HEK293 (cell line): ENCODE data around the gene TLE3.

Experiments used
- ATF2 ChIP-seq: fragments of 450-650 bp; formaldehyde crosslinking; IDR thresholded peaks from 2 replicates; pipeline ENCODE4 v1.5.1; 2016; ENCODE audit warnings: missing biosample characterization, missing genetic modification characterization, low read depth
- BCL11B ChIP-seq: fragments of 450-650 bp; formaldehyde crosslinking; IDR thresholded peaks from 2 replicates; pipeline ENCODE4 v1.5.1; 2016; ENCODE audit warnings: low read depth, missing biosample characterization, missing genetic modification characterization
- HOXA7 ChIP-seq: sonication (generic); formaldehyde crosslinking; IDR thresholded peaks from 2 replicates; pipeline ENCODE4 v1.8.1; 2022; ENCODE audit warnings: missing genetic modification reagents, borderline replicate concordance
- KLF8 ChIP-seq: fragments of 450-650 bp; formaldehyde crosslinking; IDR thresholded peaks from 2 replicates; pipeline ENCODE4 v1.5.1; 2016; ENCODE audit warnings: missing biosample characterization, missing genetic modification characterization
- OVOL3 ChIP-seq: fragments of 450-650 bp; formaldehyde crosslinking; IDR thresholded peaks from 2 replicates; pipeline ENCODE4 v1.5.1; 2016; ENCODE audit warnings: missing biosample characterization, missing genetic modification characterization
- ZIC2 ChIP-seq: fragments of 450-650 bp; formaldehyde crosslinking; IDR thresholded peaks from 2 replicates; pipeline ENCODE4 v1.5.1; 2016; ENCODE audit warnings: missing biosample characterization, missing genetic modification characterization
- ZNF223 ChIP-seq: fragments of 450-650 bp; formaldehyde crosslinking; IDR thresholded peaks from 2 replicates; pipeline ENCODE4 v1.5.1; 2016; ENCODE audit warnings: missing biosample characterization, missing genetic modification characterization
- ZNF350 ChIP-seq: fragments of 450-650 bp; formaldehyde crosslinking; IDR thresholded peaks from 2 replicates; pipeline ENCODE4 v1.5.0; 2017; ENCODE audit warnings: missing biosample characterization, mild to moderate bottlenecking, missing genetic modification characterization
- ZNF416 ChIP-seq: fragments of 450-650 bp; formaldehyde crosslinking; IDR thresholded peaks from 2 replicates; pipeline ENCODE4 v1.5.1; 2016; ENCODE audit warnings: missing biosample characterization, missing genetic modification characterization
- ZNF433 ChIP-seq: fragments of 450-650 bp; formaldehyde crosslinking; IDR thresholded peaks from 2 replicates; pipeline ENCODE4 v1.5.1; 2016; ENCODE audit warnings: missing biosample characterization, missing genetic modification characterization, low read depth
- ZNF518A ChIP-seq: fragments of 450-650 bp; formaldehyde crosslinking; conservative IDR thresholded peaks from 2 replicates; pipeline ENCODE4 v1.5.1; 2016; ENCODE audit warnings: low read depth, missing biosample characterization, missing genetic modification characterization
- ZNF560 ChIP-seq: fragments of 450-650 bp; formaldehyde crosslinking; IDR thresholded peaks from 2 replicates; pipeline ENCODE4 v1.5.1; 2017; ENCODE audit warnings: missing biosample characterization, missing genetic modification characterization, borderline replicate concordance
- ZNF596 ChIP-seq: fragments of 450-650 bp; IDR thresholded peaks from 2 replicates; pipeline ENCODE4 v1.5.0; 2018; ENCODE audit warnings: missing biosample characterization, mild to moderate bottlenecking, missing genetic modification characterization, moderate library complexity
- ZNF621 ChIP-seq: fragments of 450-650 bp; formaldehyde crosslinking; IDR thresholded peaks from 2 replicates; pipeline ENCODE4 v1.5.1; 2017; ENCODE audit warnings: missing biosample characterization, missing genetic modification characterization
- ZNF701 ChIP-seq: fragments of 450-650 bp; formaldehyde crosslinking; IDR thresholded peaks from 2 replicates; pipeline ENCODE4 v1.5.1; 2016; ENCODE audit warnings: missing biosample characterization, missing genetic modification characterization
- ZNF768 ChIP-seq: fragments of 450-650 bp; formaldehyde crosslinking; IDR thresholded peaks from 2 replicates; pipeline ENCODE4 v1.5.1; 2018; ENCODE audit warnings: missing biosample characterization, mild to moderate bottlenecking, missing genetic modification characterization
- ZSCAN4 ChIP-seq: fragments of 450-650 bp; formaldehyde crosslinking; IDR thresholded peaks from 2 replicates; pipeline ENCODE4 v1.5.1; 2017; ENCODE audit warnings: missing biosample characterization, missing genetic modification characterization
- TF ChIP-seq, protein P1 (sequence below): fragments of 450-650 bp; formaldehyde crosslinking; IDR thresholded peaks from 2 replicates; pipeline ENCODE4 v1.5.0; 2017; ENCODE audit warnings: missing biosample characterization, missing genetic modification characterization, borderline replicate concordance
- TF ChIP-seq, protein P2 (sequence below): fragments of 450-650 bp; formaldehyde crosslinking; conservative IDR thresholded peaks from 2 replicates; pipeline ENCODE4 v1.5.1; 2016; ENCODE audit warnings: low read depth, missing biosample characterization, missing genetic modification characterization
- TF ChIP-seq, protein P3 (sequence below): fragments of 450-650 bp; formaldehyde crosslinking; IDR thresholded peaks from 2 replicates; pipeline ENCODE4 v1.5.1; 2016; ENCODE audit warnings: missing biosample characterization, missing genetic modification characterization
- TF ChIP-seq, protein P4 (sequence below): fragments of 450-650 bp; IDR thresholded peaks from 2 replicates; pipeline ENCODE4 v1.5.1; 2018; ENCODE audit warnings: missing biosample characterization, missing genetic modification characterization

TLE3 gene

GRCh38 chr15:70097321-70098152 is at the start of gene TLE3 (continued):
- TF ChIP-seq, protein P1, sequence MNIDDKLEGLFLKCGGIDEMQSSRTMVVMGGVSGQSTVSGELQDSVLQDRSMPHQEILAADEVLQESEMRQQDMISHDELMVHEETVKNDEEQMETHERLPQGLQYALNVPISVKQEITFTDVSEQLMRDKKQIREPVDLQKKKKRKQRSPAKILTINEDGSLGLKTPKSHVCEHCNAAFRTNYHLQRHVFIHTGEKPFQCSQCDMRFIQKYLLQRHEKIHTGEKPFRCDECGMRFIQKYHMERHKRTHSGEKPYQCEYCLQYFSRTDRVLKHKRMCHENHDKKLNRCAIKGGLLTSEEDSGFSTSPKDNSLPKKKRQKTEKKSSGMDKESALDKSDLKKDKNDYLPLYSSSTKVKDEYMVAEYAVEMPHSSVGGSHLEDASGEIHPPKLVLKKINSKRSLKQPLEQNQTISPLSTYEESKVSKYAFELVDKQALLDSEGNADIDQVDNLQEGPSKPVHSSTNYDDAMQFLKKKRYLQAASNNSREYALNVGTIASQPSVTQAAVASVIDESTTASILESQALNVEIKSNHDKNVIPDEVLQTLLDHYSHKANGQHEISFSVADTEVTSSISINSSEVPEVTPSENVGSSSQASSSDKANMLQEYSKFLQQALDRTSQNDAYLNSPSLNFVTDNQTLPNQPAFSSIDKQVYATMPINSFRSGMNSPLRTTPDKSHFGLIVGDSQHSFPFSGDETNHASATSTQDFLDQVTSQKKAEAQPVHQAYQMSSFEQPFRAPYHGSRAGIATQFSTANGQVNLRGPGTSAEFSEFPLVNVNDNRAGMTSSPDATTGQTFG: no peak
- peak; percentile 99 for TF ChIP-seq ZSCAN4 (tag by site-specific recombination)
- TF ChIP-seq, protein P2, sequence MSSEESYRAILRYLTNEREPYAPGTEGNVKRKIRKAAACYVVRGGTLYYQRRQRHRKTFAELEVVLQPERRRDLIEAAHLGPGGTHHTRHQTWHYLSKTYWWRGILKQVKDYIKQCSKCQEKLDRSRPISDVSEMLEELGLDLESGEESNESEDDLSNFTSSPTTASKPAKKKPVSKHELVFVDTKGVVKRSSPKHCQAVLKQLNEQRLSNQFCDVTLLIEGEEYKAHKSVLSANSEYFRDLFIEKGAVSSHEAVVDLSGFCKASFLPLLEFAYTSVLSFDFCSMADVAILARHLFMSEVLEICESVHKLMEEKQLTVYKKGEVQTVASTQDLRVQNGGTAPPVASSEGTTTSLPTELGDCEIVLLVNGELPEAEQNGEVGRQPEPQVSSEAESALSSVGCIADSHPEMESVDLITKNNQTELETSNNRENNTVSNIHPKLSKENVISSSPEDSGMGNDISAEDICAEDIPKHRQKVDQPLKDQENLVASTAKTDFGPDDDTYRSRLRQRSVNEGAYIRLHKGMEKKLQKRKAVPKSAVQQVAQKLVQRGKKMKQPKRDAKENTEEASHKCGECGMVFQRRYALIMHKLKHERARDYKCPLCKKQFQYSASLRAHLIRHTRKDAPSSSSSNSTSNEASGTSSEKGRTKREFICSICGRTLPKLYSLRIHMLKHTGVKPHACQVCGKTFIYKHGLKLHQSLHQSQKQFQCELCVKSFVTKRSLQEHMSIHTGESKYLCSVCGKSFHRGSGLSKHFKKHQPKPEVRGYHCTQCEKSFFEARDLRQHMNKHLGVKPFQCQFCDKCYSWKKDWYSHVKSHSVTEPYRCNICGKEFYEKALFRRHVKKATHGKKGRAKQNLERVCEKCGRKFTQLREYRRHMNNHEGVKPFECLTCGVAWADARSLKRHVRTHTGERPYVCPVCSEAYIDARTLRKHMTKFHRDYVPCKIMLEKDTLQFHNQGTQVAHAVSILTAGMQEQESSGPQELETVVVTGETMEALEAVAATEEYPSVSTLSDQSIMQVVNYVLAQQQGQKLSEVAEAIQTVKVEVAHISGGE (tag by site-specific recombination): peak; percentile 72
- no peak for TF ChIP-seq ZNF621 (tag by site-specific recombination)
- TF ChIP-seq ATF2 (tag by site-specific recombination): peak; percentile 19; the same call in 1 of the 2 replicates
- TF ChIP-seq, protein P3, sequence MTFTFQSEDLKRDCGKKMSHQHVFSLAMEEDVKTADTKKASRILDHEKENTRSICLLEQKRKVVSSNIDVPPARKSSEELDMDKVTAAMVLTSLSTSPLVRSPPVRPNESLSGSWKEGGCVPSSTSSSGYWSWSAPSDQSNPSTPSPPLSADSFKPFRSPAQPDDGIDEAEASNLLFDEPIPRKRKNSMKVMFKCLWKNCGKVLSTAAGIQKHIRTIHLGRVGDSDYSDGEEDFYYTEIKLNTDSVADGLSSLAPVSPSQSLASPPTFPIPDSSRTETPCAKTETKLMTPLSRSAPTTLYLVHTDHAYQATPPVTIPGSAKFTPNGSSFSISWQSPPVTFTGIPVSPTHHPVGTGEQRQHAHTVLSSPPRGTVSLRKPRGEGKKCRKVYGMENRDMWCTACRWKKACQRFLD (tag by site-specific recombination): no peak
- TF ChIP-seq ZIC2: peak; percentile 88
- no peak for TF ChIP-seq ZNF433 (tag by site-specific recombination)
- no peak for TF ChIP-seq ZNF768 (tag by site-specific recombination)
- no peak for TF ChIP-seq ZNF223 (tag by site-specific recombination)
- TF ChIP-seq ZNF596 (tag by site-specific recombination): no peak
- TF ChIP-seq KLF8 (tag by site-specific recombination): peak; percentile 85
- no peak for TF ChIP-seq ZNF701 (tag by site-specific recombination)
- no peak for TF ChIP-seq ZNF560 (tag by site-specific recombination)
- no peak; the same call in 1 of the 2 replicates for TF ChIP-seq BCL11B (tag by site-specific recombination)
- TF ChIP-seq, protein P4, sequence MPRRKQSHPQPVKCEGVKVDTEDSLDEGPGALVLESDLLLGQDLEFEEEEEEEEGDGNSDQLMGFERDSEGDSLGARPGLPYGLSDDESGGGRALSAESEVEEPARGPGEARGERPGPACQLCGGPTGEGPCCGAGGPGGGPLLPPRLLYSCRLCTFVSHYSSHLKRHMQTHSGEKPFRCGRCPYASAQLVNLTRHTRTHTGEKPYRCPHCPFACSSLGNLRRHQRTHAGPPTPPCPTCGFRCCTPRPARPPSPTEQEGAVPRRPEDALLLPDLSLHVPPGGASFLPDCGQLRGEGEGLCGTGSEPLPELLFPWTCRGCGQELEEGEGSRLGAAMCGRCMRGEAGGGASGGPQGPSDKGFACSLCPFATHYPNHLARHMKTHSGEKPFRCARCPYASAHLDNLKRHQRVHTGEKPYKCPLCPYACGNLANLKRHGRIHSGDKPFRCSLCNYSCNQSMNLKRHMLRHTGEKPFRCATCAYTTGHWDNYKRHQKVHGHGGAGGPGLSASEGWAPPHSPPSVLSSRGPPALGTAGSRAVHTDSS (tag by site-specific recombination): no peak
- no peak for TF ChIP-seq HOXA7 (CRISPR knock-in tag)
- no peak for TF ChIP-seq ZNF350 (tag by site-specific recombination)
- TF ChIP-seq ZNF518A (tag by site-specific recombination): no peak
- TF ChIP-seq OVOL3 (tag by site-specific recombination): peak; percentile 88
- no peak for TF ChIP-seq ZNF416 (tag by site-specific recombination)
